ENCODE data around the gene LY6G6F. TPM values are rescaled to one million over a fixed set of nuclear protein-coding genes. Genes with fewer than 3 reads are reported as not detected.
A peak's percentile ranks its signal among the peaks of the same experiment; 100 is the strongest.

LY6G6F gene
- polyA plus RNA-seq, 3 donors, result 0.51 TPM; not detected in 2

- 0% methylated on average over 12 of the region's 18 CpGs for WGBS (ENCODE audit: insufficient coverage)
- Histone ChIP-seq H2AFZ (ENCODE audit: insufficient read depth, low read depth, low read length, poor library complexity, severe bottlenecking) (no peak overlapping the region), H3K27ac (ENCODE audit: low read depth in 1 of 2, low read length in 2 of 2) (peak overlapping the region; percentile 91 to 99), H3K9ac (ENCODE audit: insufficient read depth, low read length, poor library complexity, severe bottlenecking) (peak overlapping the region; percentile 89), H3K79me2 (ENCODE audit: insufficient read depth, low read length) (peaks cover 74% of the 10 kb centered on the region), H3K4me1 (ENCODE audit: control insufficient read depth in 1 of 2, insufficient read depth in 2 of 2, low read length in 2 of 2) (peaks cover 68 to 82% of the 10 kb centered on the region in 2 donors), H3K36me3 (replicated peaks in 1 of 2; ENCODE audit: control insufficient read depth in 1 of 2, insufficient read depth in 2 of 2, low read length in 2 of 2) (peaks cover 39 to 40% of the 10 kb centered on the region in 2 donors), H4K20me1 (ENCODE audit: insufficient read depth, low read length) (peaks cover 48% of the 10 kb centered on the region), H3K9me3 (replicated peaks in 1 of 2; ENCODE audit: control insufficient read depth in 1 of 2, insufficient read depth in 1 of 2, low read length in 2 of 2) (no peaks in the 10 kb centered on the region), H3K27me3 (ENCODE audit: control insufficient read depth in 2 of 2, insufficient read depth in 2 of 2, low read length in 2 of 2) (no peaks in the 10 kb centered on the region), H3K4me3 (replicated peaks in 1 of 3; ENCODE audit: low read depth in 2 of 3, low read length in 3 of 3) (peak overlapping the region; percentile 74 to 100 (median 96)), H3K4me2 (replicated peaks; ENCODE audit: extremely low read depth, low read length, poor library complexity, severe bottlenecking) (peak overlapping the region; percentile 94)
- peak; percentile 83 to 91 (median 89) for DNase-seq
- Mint-ChIP-seq H3K27me3 (ENCODE audit: low read depth in 3 of 3) (peaks cover 0 to 5% (median 2%) of the 10 kb centered on the region in 3 donors), H3K36me3 (peaks cover 40 to 47% of the 10 kb centered on the region in 2 donors), H3K4me1 (peaks cover 65% of the 10 kb centered on the region), H3K4me3 (peak overlapping the region; percentile 99 to 100), H3K27ac (peak overlapping the region; percentile 95 to 100 (median 99)), H3K9me3 (peaks cover 0 to 2% (median 0%) of the 10 kb centered on the region in 7 donors)
- TF ChIP-seq CTCF (IDR thresholded peaks at IDR 0.05), result no peak
- intact Hi-C loops (cut with micrococcal nuclease), result loop anchor here (5.0 to 10.0 kb wide), 4 partner anchors 32 to 190 kb away; partner anchors contain the start of genes ATP6V1G2 (in 1 of the 2), CSNK2B (in 1 of the 2), DDX39B (in 1 of the 2) and LY6G5B (in 1 of the 2)
Observed at GRCh38 chr6:31734821-31735406, 28.2 kb downstream of the LY6G6F start.

- H3K9ac ChIP-seq (ENCODE audit: insufficient read depth, low read length, poor library complexity, severe bottlenecking), result peak within 1 kb of the TSS; percentile 89
- H3K4me3 Mint-ChIP-seq, result peak within 1 kb of the TSS; percentile 99 to 100
- peak within 1 kb of the TSS; percentile 94 for H3K4me2 ChIP-seq (replicated peaks; ENCODE audit: extremely low read depth, low read length, poor library complexity, severe bottlenecking)
- peaks cover 0 to 2% (median 0%) of the 10 kb centered on the region in 7 donors for H3K9me3 Mint-ChIP-seq
- peak within 1 kb of the TSS; percentile 95 to 100 (median 99) for H3K27ac Mint-ChIP-seq
- WGBS (ENCODE audit: insufficient coverage), result 0% methylated on average over 2 of the region's 24 CpGs
- DNase-seq, result peak; percentile 81 to 88 (median 81)
- H3K36me3 Mint-ChIP-seq, result peaks cover 29 to 36% of the 10 kb centered on the region in 2 donors
- peaks cover 37% of the 10 kb centered on the region for H4K20me1 ChIP-seq (ENCODE audit: insufficient read depth, low read length)
- peak within 1 kb of the TSS; percentile 91 to 99 for H3K27ac ChIP-seq (ENCODE audit: low read depth in 1 of 2, low read length in 2 of 2)
- no peak within 1 kb of the TSS for H2AFZ ChIP-seq (ENCODE audit: insufficient read depth, low read depth, low read length, poor library complexity, severe bottlenecking)
- peaks cover 67 to 83% of the 10 kb centered on the region in 2 donors for H3K4me1 ChIP-seq (ENCODE audit: control insufficient read depth in 1 of 2, insufficient read depth in 2 of 2, low read length in 2 of 2)
- peaks cover 71% of the 10 kb centered on the region for H3K79me2 ChIP-seq (ENCODE audit: insufficient read depth, low read length)
- peaks cover 64% of the 10 kb centered on the region for H3K4me1 Mint-ChIP-seq
- H3K4me3 ChIP-seq (replicated peaks in 1 of 3; ENCODE audit: low read depth in 2 of 3, low read length in 3 of 3), result peak within 1 kb of the TSS; percentile 74 to 100 (median 96)
- no peak for TF ChIP-seq CTCF (IDR thresholded peaks at IDR 0.05)
- no peaks in the 10 kb centered on the region for H3K9me3 ChIP-seq (replicated peaks in 1 of 2; ENCODE audit: control insufficient read depth in 1 of 2, insufficient read depth in 1 of 2, low read length in 2 of 2)
- H3K27me3 Mint-ChIP-seq (ENCODE audit: low read depth in 3 of 3), result peaks cover 0 to 5% (median 2%) of the 10 kb centered on the region in 3 donors
- H3K36me3 ChIP-seq (replicated peaks in 1 of 2; ENCODE audit: control insufficient read depth in 1 of 2, insufficient read depth in 2 of 2, low read length in 2 of 2), result peaks cover 29 to 32% of the 10 kb centered on the region in 2 donors
- intact Hi-C loops (cut with micrococcal nuclease), result loop anchor here in 1 of 2 donors (1.0 to 10.0 kb wide), 4 partner anchors 8 to 191 kb away; partner anchors contain the start of genes ATP6V1G2, CSNK2B, DDX39B and LY6G5B
- no peaks in the 10 kb centered on the region for H3K27me3 ChIP-seq (ENCODE audit: control insufficient read depth in 2 of 2, insufficient read depth in 2 of 2, low read length in 2 of 2)
Observed at GRCh38 chr6:31736021-31736767, 29.5 kb downstream of the LY6G6F start, which contains the start of gene CLIC1. CLIC1 (minus strand) TSS chr6:31736530; CDS start chr6:31736300, 230 bp downstream.
